Suprapubic skin (tissue), 4 donors: ENCODE data around the gene NEURL4. TPM values are rescaled to one million over a fixed set of nuclear protein-coding genes. Genes with fewer than 3 reads are reported as not detected.

ENCODE experiments used
- DNase-seq, 2 donors: peaks; one replicate each; pipeline ENCODE4 v3.0.0-alpha.2; 2019; ENCODE audit warnings: low spot score in 2 of 2
- H3K27ac ChIP-seq: fragments of 200-600 bp; sonication (generic); one replicate; pipeline ENCODE4 v1.5.1; 2019
- H3K27me3 ChIP-seq: fragments of 200-600 bp; sonication (generic); one replicate; pipeline ENCODE4 v1.5.1; 2019
- H3K36me3 ChIP-seq: fragments of 200-600 bp; sonication (generic); one replicate; pipeline ENCODE4 v1.5.1; 2019
- H3K4me1 ChIP-seq: fragments of 200-600 bp; sonication (generic); one replicate; pipeline ENCODE4 v1.5.1; 2019
- H3K4me3 ChIP-seq: fragments of 200-600 bp; sonication (generic); one replicate; pipeline ENCODE4 v1.5.1; 2019; ENCODE audit warnings: mild to moderate bottlenecking
- H3K9me3 ChIP-seq: fragments of 200-600 bp; sonication (generic); one replicate; pipeline ENCODE4 v1.5.1; 2019
- EP300 ChIP-seq: sonication (generic); formaldehyde crosslinking; IDR thresholded peaks from one replicate; pipeline ENCODE4 v1.6.1; 2017; ENCODE audit warnings: antibody characterized with exemption
- POLR2A ChIP-seq, 2 donors: fragments of 450-650 bp; IDR thresholded peaks; one replicate each; pipeline ENCODE4 v1.6.1; 2017; ENCODE audit warnings: antibody characterized with exemption in 2 of 2, mild to moderate bottlenecking in 2 of 2, moderate library complexity in 2 of 2
- POLR2AphosphoS5 ChIP-seq, 3 donors: sonication (generic); formaldehyde crosslinking; IDR thresholded peaks; one replicate each; pipeline ENCODE4 v1.6.1; 2017; ENCODE audit warnings: antibody characterized with exemption in 3 of 3
- WGBS: methylation state at CpG from one replicate; pipeline ENCODE4 v1.1.5; 2018; 5-methylcytosine and 5-hydroxymethylcytosine counted together
- total RNA-seq, 4 donors: library from RNA; depleted of rRNA; stranded (reverse); fragments of >200 nt; gene quantifications; one replicate each; pipeline ENCODE4 v1.1.0, GENCODE V29; 2016
- TF ChIP-seq, protein P1 (sequence below), 2 donors: fragments of 200-600 bp in 1 of 2; fragments of 450-650 bp in 1 of 2; sonication (generic) in 1 of 2; IDR thresholded peaks; one replicate each; pipeline ENCODE4 v1.5.1; 2016 to 2019; ENCODE audit warnings: antibody characterized with exemption in 2 of 2, mild to moderate bottlenecking in 1 of 2, moderate library complexity in 1 of 2

NEURL4 gene
- total RNA-seq, 4 donors from 2014 or later = 11.7 to 51.3 (median 20.6) TPM

DNA sequence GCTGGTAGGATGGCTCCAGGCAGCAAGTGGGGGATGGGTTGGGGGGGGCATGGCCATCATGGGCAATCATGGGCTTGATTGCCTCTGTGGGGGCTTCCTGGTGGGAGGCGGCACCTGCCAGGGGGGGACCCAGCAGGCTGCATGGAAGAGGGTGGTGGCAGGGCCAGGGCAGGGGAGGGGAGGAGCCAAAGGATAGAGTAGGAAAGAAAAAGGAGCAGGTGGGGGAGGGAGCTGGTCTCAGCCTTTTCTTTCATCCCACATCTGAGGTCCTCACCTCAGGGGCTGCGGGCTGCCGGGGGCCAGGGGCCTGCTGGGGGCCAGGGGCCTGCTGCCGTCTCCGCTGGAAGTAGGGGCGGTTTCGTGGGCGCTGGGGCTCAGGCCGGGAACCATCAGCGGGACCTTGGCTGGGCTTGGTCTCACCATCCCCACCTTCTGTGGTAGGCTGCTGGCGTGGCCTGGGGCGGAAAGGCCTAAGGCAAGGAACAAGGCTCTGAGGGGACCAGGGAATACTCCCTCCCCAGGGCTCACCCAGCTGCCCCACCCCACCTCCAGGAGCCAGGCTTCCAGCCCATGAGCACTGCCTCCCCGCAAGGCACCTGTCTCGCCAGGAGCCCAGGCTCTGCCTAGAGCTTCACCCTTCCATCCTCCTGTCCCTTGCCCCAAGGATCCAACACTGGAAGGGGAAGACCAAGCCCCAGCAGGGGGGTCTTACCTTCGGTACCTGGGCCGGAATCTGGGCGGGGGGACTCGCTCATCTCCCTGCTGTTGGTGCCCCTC is 39.7 kb downstream of the NEURL4 start:
- no peak overlapping the region for H3K4me3 ChIP-seq
- 81% methylated on average over 15 of the region's 18 CpGs for WGBS
- no peaks in the 10 kb centered on the region for H3K36me3 ChIP-seq
- TF ChIP-seq EP300 (no peak), POLR2AphosphoS5 (IDR thresholded peaks at IDR 0.05) (no peak), POLR2A (IDR thresholded peaks at IDR 0.05) (no peak)
- TF ChIP-seq, protein P1, sequence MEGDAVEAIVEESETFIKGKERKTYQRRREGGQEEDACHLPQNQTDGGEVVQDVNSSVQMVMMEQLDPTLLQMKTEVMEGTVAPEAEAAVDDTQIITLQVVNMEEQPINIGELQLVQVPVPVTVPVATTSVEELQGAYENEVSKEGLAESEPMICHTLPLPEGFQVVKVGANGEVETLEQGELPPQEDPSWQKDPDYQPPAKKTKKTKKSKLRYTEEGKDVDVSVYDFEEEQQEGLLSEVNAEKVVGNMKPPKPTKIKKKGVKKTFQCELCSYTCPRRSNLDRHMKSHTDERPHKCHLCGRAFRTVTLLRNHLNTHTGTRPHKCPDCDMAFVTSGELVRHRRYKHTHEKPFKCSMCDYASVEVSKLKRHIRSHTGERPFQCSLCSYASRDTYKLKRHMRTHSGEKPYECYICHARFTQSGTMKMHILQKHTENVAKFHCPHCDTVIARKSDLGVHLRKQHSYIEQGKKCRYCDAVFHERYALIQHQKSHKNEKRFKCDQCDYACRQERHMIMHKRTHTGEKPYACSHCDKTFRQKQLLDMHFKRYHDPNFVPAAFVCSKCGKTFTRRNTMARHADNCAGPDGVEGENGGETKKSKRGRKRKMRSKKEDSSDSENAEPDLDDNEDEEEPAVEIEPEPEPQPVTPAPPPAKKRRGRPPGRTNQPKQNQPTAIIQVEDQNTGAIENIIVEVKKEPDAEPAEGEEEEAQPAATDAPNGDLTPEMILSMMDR (IDR thresholded peaks at IDR 0.05) = no peak
- H3K27ac ChIP-seq = no peak overlapping the region
- peaks cover 65% of the 10 kb centered on the region for H3K27me3 ChIP-seq
- H3K4me1 ChIP-seq = peaks cover 34% of the 10 kb centered on the region
- DNase-seq = no peak
- no peaks in the 10 kb centered on the region for H3K9me3 ChIP-seq

DNA sequence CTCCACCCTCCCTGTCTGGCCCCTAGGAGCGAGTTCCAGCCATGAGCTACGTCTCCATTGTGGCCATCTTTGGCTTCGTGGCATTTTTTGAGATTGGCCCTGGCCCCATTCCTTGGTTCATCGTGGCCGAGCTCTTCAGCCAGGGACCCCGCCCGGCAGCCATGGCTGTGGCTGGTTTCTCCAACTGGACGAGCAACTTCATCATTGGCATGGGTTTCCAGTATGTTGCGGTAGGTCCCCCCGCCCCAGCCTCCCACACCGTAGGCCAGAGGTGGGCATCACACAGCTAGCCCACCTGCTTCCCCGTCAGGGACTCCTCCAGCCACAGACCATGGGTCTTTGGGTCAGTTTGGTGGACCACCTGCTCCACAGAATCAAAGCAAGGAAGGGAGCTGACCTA is 43.5 kb downstream of the NEURL4 start:
- H3K4me1 ChIP-seq = peaks cover 26% of the 10 kb centered on the region
- TF ChIP-seq, protein P1 (IDR thresholded peaks at IDR 0.05) = no peak
- TF ChIP-seq POLR2A (IDR thresholded peaks at IDR 0.05) (no peak), POLR2AphosphoS5 (IDR thresholded peaks at IDR 0.05) (no peak), EP300 (no peak)
- H3K36me3 ChIP-seq = no peaks in the 10 kb centered on the region
- no peak overlapping the region for H3K27ac ChIP-seq
- no peaks in the 10 kb centered on the region for H3K9me3 ChIP-seq
- WGBS = 74% methylated on average over 9 of the region's 12 CpGs
- peaks cover 30% of the 10 kb centered on the region for H3K27me3 ChIP-seq
- no peak for DNase-seq
- no peak overlapping the region for H3K4me3 ChIP-seq

DNA sequence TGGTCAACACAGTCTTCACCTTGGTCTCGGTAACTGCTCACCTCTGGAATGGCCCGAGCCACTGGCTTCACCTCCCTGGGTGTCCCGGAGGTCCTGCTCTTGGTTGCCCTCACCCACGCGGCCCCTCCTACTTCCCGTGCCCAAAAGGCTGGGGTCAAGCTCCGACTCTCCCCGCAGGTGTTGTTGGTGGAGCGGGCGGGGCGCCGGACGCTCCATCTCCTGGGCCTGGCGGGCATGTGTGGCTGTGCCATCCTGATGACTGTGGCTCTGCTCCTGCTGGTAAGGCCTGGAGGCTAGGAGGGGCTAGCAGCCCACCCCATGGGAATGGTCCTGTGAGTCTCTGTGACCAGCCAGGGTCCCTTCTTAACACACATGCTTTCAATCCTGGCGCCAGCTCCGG is 44.2 kb downstream of the NEURL4 start:
- Histone ChIP-seq H3K27ac (no peak overlapping the region), H3K4me1 (peaks cover 34% of the 10 kb centered on the region), H3K4me3 (no peak overlapping the region), H3K27me3 (peaks cover 23% of the 10 kb centered on the region), H3K36me3 (no peaks in the 10 kb centered on the region), H3K9me3 (no peaks in the 10 kb centered on the region)
- DNase-seq = no peak
- 90% methylated on average over 15 of the region's 16 CpGs for WGBS
- TF ChIP-seq, protein P1 (IDR thresholded peaks at IDR 0.05) = no peak
- no peak for TF ChIP-seq POLR2A (IDR thresholded peaks at IDR 0.05)
- TF ChIP-seq EP300 = no peak
- TF ChIP-seq POLR2AphosphoS5 (IDR thresholded peaks at IDR 0.05) = no peak

DNA sequence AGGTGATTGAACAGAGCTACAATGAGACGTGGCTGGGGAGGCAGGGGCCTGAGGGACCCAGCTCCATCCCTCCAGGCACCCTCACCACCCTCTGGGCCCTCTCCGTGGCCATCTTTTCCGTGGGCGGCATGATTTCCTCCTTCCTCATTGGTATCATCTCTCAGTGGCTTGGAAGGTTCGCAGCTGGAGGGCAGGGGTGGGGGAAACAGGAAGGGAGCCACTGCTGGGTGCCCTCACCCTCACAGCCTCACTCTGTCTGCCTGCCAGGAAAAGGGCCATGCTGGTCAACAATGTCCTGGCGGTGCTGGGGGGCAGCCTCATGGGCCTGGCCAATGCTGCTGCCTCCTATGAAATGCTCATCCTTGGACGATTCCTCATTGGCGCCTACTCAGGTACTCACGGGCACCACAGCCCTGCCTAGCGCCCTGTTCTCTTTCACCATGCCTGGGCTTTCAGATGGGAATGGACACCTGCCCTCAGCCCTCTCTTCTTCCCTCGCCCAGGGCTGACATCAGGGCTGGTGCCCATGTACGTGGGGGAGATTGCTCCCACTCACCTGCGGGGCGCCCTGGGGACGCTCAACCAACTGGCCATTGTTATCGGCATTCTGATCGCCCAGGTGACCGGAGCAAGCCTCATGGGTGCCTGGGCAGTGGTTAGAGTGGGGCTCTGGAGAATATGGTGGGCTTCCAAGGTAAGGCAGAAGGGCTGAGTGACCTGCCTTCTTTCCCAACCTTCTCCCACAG is 45.5 kb downstream of the NEURL4 start:
- WGBS = 84% methylated on average over 18 of the region's 18 CpGs
- H3K27ac ChIP-seq = no peak overlapping the region
- no peak overlapping the region for H3K4me3 ChIP-seq
- TF ChIP-seq EP300 = no peak
- TF ChIP-seq POLR2A (IDR thresholded peaks at IDR 0.05) = no peak
- TF ChIP-seq POLR2AphosphoS5 (IDR thresholded peaks at IDR 0.05) = no peak
- TF ChIP-seq, protein P1 (IDR thresholded peaks at IDR 0.05) = no peak
- no peaks in the 10 kb centered on the region for H3K36me3 ChIP-seq
- H3K27me3 ChIP-seq = peaks cover 10% of the 10 kb centered on the region
- peaks cover 34% of the 10 kb centered on the region for H3K4me1 ChIP-seq
- H3K9me3 ChIP-seq = no peaks in the 10 kb centered on the region
- DNase-seq = no peak

DNA sequence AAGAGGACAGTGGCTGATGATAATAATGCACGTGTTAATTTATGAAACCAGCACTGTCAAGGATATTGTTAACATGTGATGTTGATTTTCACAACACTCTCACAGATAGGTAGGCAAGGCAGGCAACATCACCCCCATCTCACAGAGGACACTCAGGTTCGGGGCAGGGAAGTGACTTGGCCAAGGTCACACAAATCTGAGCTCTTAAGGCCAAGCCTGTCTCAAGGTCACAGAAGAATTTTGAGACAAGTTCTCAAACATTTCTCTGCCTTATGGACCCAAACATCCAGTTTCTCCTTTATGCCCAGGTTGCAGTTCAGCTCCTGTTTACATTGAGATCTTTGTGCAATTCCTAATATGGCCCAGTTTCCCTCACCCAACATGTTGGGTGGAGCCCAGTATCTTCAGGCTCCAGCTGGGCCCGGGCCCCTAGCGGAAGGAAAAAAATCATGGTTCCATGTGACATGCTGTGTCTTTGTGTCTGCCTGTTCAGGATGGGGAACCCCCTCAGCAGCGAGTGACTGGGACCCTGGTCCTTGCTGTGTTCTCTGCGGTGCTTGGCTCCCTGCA is 46.3 kb downstream of the NEURL4 start:
- TF ChIP-seq, protein P1 (IDR thresholded peaks at IDR 0.05) = no peak
- TF ChIP-seq POLR2AphosphoS5 (IDR thresholded peaks at IDR 0.05) (no peak), EP300 (no peak), POLR2A (IDR thresholded peaks at IDR 0.05) (no peak)
- no peaks in the 10 kb centered on the region for H3K36me3 ChIP-seq
- H3K4me3 ChIP-seq = peak overlapping the region; percentile 53
- peaks cover 6% of the 10 kb centered on the region for H3K27me3 ChIP-seq
- no peaks in the 10 kb centered on the region for H3K9me3 ChIP-seq
- WGBS = 46% methylated on average over 6 of the region's 6 CpGs
- peak overlapping the region; percentile 73 for H3K27ac ChIP-seq
- no peak for DNase-seq
- H3K4me1 ChIP-seq = peaks cover 34% of the 10 kb centered on the region
